ENCODE data around the gene GARIN3.
"Not testable (repeated sequence)": the region's sequence is repeated elsewhere in the genome, so short reads cannot be mapped to it uniquely, and the experiment has no call there.

GARIN3 gene

GRCh38 chr5:157166214-157167213 lies at the start of gene GARIN3:
GARIN3 (minus strand) TSS chr5:157166264; CDS start chr5:157166168, 96 bp downstream.
- no peak for DNase-seq

- no peak for DNase-seq
These were observed 49.6 kb upstream of the GARIN3 start for GRCh38 chr5:157215514-157216167.

GRCh38 chr5:157214861-157215513 lies 48.9 kb upstream of the GARIN3 start:
- DNase-seq: no peak

- no peak for DNase-seq
These were observed 48.4 kb upstream of the GARIN3 start for GRCh38 chr5:157214415-157214814.

- DNase-seq: no peak
These were observed 47.6 kb upstream of the GARIN3 start for GRCh38 chr5:157213527-157214243.

GRCh38 chr5:157212307-157212706 lies 46.2 kb upstream of the GARIN3 start:
- DNase-seq: no peak

- DNase-seq: not testable (repeated sequence)
These were observed 44.6 kb upstream of the GARIN3 start for GRCh38 chr5:157210652-157211051.

GRCh38 chr5:157205708-157206107 lies 39.6 kb upstream of the GARIN3 start:
- no peak for DNase-seq

GRCh38 chr5:157204765-157205164 lies 38.7 kb upstream of the GARIN3 start:
- DNase-seq: no peak

GRCh38 chr5:157203417-157203816 lies 37.4 kb upstream of the GARIN3 start:
- DNase-seq: no peak

- no peak for DNase-seq
These were observed 35.8 kb upstream of the GARIN3 start for GRCh38 chr5:157201857-157202256.

GRCh38 chr5:157198277-157198986 lies 32.4 kb upstream of the GARIN3 start:
- DNase-seq: no peak

GRCh38 chr5:157197086-157197485 lies 31.0 kb upstream of the GARIN3 start:
- no peak for DNase-seq

- DNase-seq: no peak
These were observed 30.0 kb upstream of the GARIN3 start for GRCh38 chr5:157196045-157196444.

- DNase-seq: no peak
These were observed 27.8 kb upstream of the GARIN3 start for GRCh38 chr5:157193699-157194424.

- DNase-seq: no peak
These were observed 23.2 kb upstream of the GARIN3 start for GRCh38 chr5:157189223-157189622.

- DNase-seq: no peak
These were observed 22.2 kb upstream of the GARIN3 start for GRCh38 chr5:157188270-157188669.

GRCh38 chr5:157187046-157187754 lies 21.1 kb upstream of the GARIN3 start:
- DNase-seq: no peak

GRCh38 chr5:157186309-157187045 lies 20.4 kb upstream of the GARIN3 start:
- no peak for DNase-seq

- not testable (repeated sequence) for DNase-seq
These were observed 19.1 kb upstream of the GARIN3 start for GRCh38 chr5:157185122-157185521.
